ENCODE results near the gene PLCH1. TPM values are rescaled to one million over a fixed set of nuclear protein-coding genes. Genes with fewer than 3 reads are reported as not detected.

The PLCH1 gene
- total and polyA plus RNA-seq, 9 of the 15 experiments (the other 6 are each of a cell fraction or from before 2014, with no cell fraction given) = 0.17 to 0.62 (median 0.40) TPM

GRCh38 chr3:155741603-155742002 lies 3.3 kb downstream of the PLCH1 start:
- CTCF ChIA-PET (ENCODE audit: low intra/inter-chr PET ratio) = no interaction called here
- intact Hi-C loops (cut with micrococcal nuclease) (no loop called here), in situ Hi-C loops (cut with MboI) (no loop called here)
- FAIRE-seq (no peak), ATAC-seq (no peak), DNase-seq (ENCODE audit: extremely low read depth in 1 of 4, low spot score in 3 of 4) (no peak)
- POLR2A ChIA-PET = no interaction called here
- H3K27ac ChIP-seq (ENCODE audit: extremely low read depth, low read depth, low read length) = no peak overlapping the region
- no peaks in the 10 kb centered on the region for H3K9me3 ChIP-seq (replicated peaks; ENCODE audit: control insufficient read depth, insufficient read depth, low read depth, low read length)
- H4K20me1 ChIP-seq (replicated peaks; ENCODE audit: control insufficient read depth, insufficient read depth, low read length) = no peaks in the 10 kb centered on the region
- H2AFZ ChIP-seq (ENCODE audit: low read depth, low read length) = no peak overlapping the region
- no TSS peak for BruUV-seq (replicated peaks)
- H3K9ac ChIP-seq (ENCODE audit: insufficient read depth in 1 of 2, low read depth in 2 of 2, low read length in 2 of 2) = no peak overlapping the region
- H3K79me2 ChIP-seq (ENCODE audit: control insufficient read depth, insufficient read depth, low read length) = no peaks in the 10 kb centered on the region
- H3K9me1 ChIP-seq (ENCODE audit: control insufficient read depth, insufficient read depth, low read length) = no peaks in the 10 kb centered on the region
- peaks cover 6 to 25% of the 10 kb centered on the region in 2 experiments; a peak in 4 of 5 replicates for H3K4me1 ChIP-seq (replicated peaks in 1 of 2; ENCODE audit: control insufficient read depth in 2 of 2, insufficient read depth in 2 of 2, low read length in 2 of 2)
- TF ChIP-seq ZC3H11A (IDR thresholded peaks at IDR 0.05; ENCODE audit: low read depth, low read length) = no peak
- H3K4me2 ChIP-seq (ENCODE audit: insufficient read depth, low read length) = no peak overlapping the region
- H3K4me3 ChIP-seq = no peak overlapping the region
- no peaks in the 10 kb centered on the region for H3K36me3 ChIP-seq (ENCODE audit: control insufficient read depth, insufficient read depth, low read length)
- H3K27me3 ChIP-seq (ENCODE audit: control insufficient read depth in 2 of 2, insufficient read depth in 2 of 2, low read length in 2 of 2) = no peaks in the 10 kb centered on the region

- CTCF ChIA-PET (ENCODE audit: low intra/inter-chr PET ratio) = no interaction called here
- H3K9me1 ChIP-seq (ENCODE audit: control insufficient read depth, insufficient read depth, low read length) = no peaks in the 10 kb centered on the region
- intact Hi-C loops (cut with micrococcal nuclease) = no loop called here
- H3K9ac ChIP-seq (ENCODE audit: insufficient read depth in 1 of 2, low read depth in 2 of 2, low read length in 2 of 2) = no peak overlapping the region
- no peaks in the 10 kb centered on the region for H3K36me3 ChIP-seq (ENCODE audit: control insufficient read depth, insufficient read depth, low read length)
- H3K4me3 ChIP-seq = no peak overlapping the region
- in situ Hi-C loops (cut with MboI) = no loop called here
- whole genome bisulfite sequencing (ENCODE audit: insufficient coverage, low coverage, missing lambda C conversion rate) = 11% methylated on average over 3 of the region's 3 CpGs
- no peak overlapping the region for H3K27ac ChIP-seq (ENCODE audit: extremely low read depth, low read depth, low read length)
- ATAC-seq (no peak), DNase-seq (ENCODE audit: extremely low read depth in 1 of 4, low spot score in 3 of 4) (no peak), FAIRE-seq (no peak)
- no peaks in the 10 kb centered on the region for H3K9me3 ChIP-seq (replicated peaks; ENCODE audit: control insufficient read depth, insufficient read depth, low read depth, low read length)
- no peaks in the 10 kb centered on the region for H3K27me3 ChIP-seq (ENCODE audit: control insufficient read depth in 2 of 2, insufficient read depth in 2 of 2, low read length in 2 of 2)
- POLR2A ChIA-PET = no interaction called here
- no peaks in the 10 kb centered on the region for H4K20me1 ChIP-seq (replicated peaks; ENCODE audit: control insufficient read depth, insufficient read depth, low read length)
- no peak overlapping the region for H2AFZ ChIP-seq (ENCODE audit: low read depth, low read length)
- no peak overlapping the region for H3K4me2 ChIP-seq (ENCODE audit: insufficient read depth, low read length)
- no TSS peak for BruUV-seq (replicated peaks)
- peaks cover 6 to 25% of the 10 kb centered on the region in 2 experiments; a peak in 4 of 5 replicates for H3K4me1 ChIP-seq (replicated peaks in 1 of 2; ENCODE audit: control insufficient read depth in 2 of 2, insufficient read depth in 2 of 2, low read length in 2 of 2)
- no peaks in the 10 kb centered on the region for H3K79me2 ChIP-seq (ENCODE audit: control insufficient read depth, insufficient read depth, low read length)
- no peak for TF ChIP-seq GATA2 (CRISPR knock-in tag; IDR thresholded peaks at IDR 0.05)
- TF ChIP-seq ZFP91 (CRISPR knock-in tag; IDR thresholded peaks at IDR 0.05) = no peak
- TF ChIP-seq BMI1 (IDR thresholded peaks at IDR 0.05; ENCODE audit: low read length) = no peak
- no peak for TF ChIP-seq ATF7 (IDR thresholded peaks at IDR 0.05)
- TF ChIP-seq ZBTB17 (CRISPR knock-in tag; IDR thresholded peaks at IDR 0.05) = no peak
- TF ChIP-seq RERE (CRISPR knock-in tag; IDR thresholded peaks at IDR 0.05; ENCODE audit: borderline replicate concordance) = no peak
These were observed 3.8 kb downstream of the PLCH1 start for GRCh38 chr3:155741101-155741500.

All from K562 (cell line).